KMS-11 (cell line): ENCODE data around the gene SLC34A1.

ENCODE experiments used
- H2AFZ ChIP-seq: fragments of 200-600 bp; sonication (generic); 2 replicates; pipeline ENCODE4 v1.6.1; 2016; ENCODE audit warnings: antibody characterized with exemption, mixed run types, low read depth
- H3K27ac ChIP-seq: fragments of 200-600 bp; sonication (generic); 2 replicates; pipeline ENCODE4 v1.6.1; 2016; ENCODE audit warnings: mild to moderate bottlenecking, mixed run types
- H3K27me3 ChIP-seq: fragments of 200-600 bp; sonication (generic); 2 replicates; pipeline ENCODE4 v1.6.1; 2017; ENCODE audit warnings: mild to moderate bottlenecking, low read depth, mixed run types, moderate library complexity; ENCODE audit not compliant: insufficient read depth
- H3K36me3 ChIP-seq: fragments of 200-600 bp; sonication (generic); 2 replicates; pipeline ENCODE4 v1.6.1; 2017; ENCODE audit warnings: mild to moderate bottlenecking, mixed run types; ENCODE audit not compliant: insufficient read depth
- H3K4me1 ChIP-seq: fragments of 200-600 bp; sonication (generic); 2 replicates; pipeline ENCODE4 v1.6.1; 2016; ENCODE audit warnings: mild to moderate bottlenecking, low read depth, mixed run types; ENCODE audit not compliant: poor library complexity, severe bottlenecking
- H3K4me2 ChIP-seq: fragments of 200-600 bp; sonication (generic); 2 replicates; pipeline ENCODE4 v1.7.0; 2016; ENCODE audit warnings: mild to moderate bottlenecking, mixed run types
- H3K4me3 ChIP-seq: fragments of 200-600 bp; sonication (generic); IDR thresholded peaks from 2 replicates; pipeline ENCODE4 v1.6.1; 2017; ENCODE audit warnings: low read depth, low read length, mixed read lengths; ENCODE audit not compliant: insufficient read depth
- H3K79me2 ChIP-seq: fragments of 200-600 bp; sonication (generic); 2 replicates; pipeline ENCODE4 v1.6.1; 2016; ENCODE audit warnings: low read depth, mixed run types; ENCODE audit not compliant: insufficient read depth
- H3K9ac ChIP-seq: fragments of 200-600 bp; sonication (generic); 2 replicates; pipeline ENCODE4 v1.6.1; 2016; ENCODE audit warnings: mild to moderate bottlenecking, mixed run types
- H4K20me1 ChIP-seq: fragments of 200-600 bp; sonication (generic); 2 replicates; pipeline ENCODE4 v1.6.1; 2016; ENCODE audit warnings: mild to moderate bottlenecking, mixed run types; ENCODE audit not compliant: insufficient read depth
- TF ChIP-seq, protein P1 (sequence below): fragments of 200-600 bp; sonication (generic); conservative IDR thresholded peaks from 2 replicates; pipeline ENCODE4 v1.6.1; 2017; ENCODE audit warnings: low read depth, mild to moderate bottlenecking, antibody characterized with exemption, low read length, moderate library complexity, mixed read lengths

Gene SLC34A1

GRCh38 chr5:177438468-177438867 is 54.2 kb downstream of the SLC34A1 start:
- H2AFZ ChIP-seq, result no peak overlapping the region
- no peak overlapping the region for H3K4me2 ChIP-seq
- H3K79me2 ChIP-seq, result no peaks in the 10 kb centered on the region
- no peaks in the 10 kb centered on the region for H3K36me3 ChIP-seq
- no peak overlapping the region for H3K9ac ChIP-seq
- H3K27ac ChIP-seq, result no peak overlapping the region
- no peaks in the 10 kb centered on the region for H4K20me1 ChIP-seq
- H3K4me1 ChIP-seq, result peaks cover under 1% of the 10 kb centered on the region
- H3K4me3 ChIP-seq, result no peak overlapping the region
- H3K27me3 ChIP-seq, result no peaks in the 10 kb centered on the region
- TF ChIP-seq, protein P1, sequence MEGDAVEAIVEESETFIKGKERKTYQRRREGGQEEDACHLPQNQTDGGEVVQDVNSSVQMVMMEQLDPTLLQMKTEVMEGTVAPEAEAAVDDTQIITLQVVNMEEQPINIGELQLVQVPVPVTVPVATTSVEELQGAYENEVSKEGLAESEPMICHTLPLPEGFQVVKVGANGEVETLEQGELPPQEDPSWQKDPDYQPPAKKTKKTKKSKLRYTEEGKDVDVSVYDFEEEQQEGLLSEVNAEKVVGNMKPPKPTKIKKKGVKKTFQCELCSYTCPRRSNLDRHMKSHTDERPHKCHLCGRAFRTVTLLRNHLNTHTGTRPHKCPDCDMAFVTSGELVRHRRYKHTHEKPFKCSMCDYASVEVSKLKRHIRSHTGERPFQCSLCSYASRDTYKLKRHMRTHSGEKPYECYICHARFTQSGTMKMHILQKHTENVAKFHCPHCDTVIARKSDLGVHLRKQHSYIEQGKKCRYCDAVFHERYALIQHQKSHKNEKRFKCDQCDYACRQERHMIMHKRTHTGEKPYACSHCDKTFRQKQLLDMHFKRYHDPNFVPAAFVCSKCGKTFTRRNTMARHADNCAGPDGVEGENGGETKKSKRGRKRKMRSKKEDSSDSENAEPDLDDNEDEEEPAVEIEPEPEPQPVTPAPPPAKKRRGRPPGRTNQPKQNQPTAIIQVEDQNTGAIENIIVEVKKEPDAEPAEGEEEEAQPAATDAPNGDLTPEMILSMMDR, result no peak

DNA sequence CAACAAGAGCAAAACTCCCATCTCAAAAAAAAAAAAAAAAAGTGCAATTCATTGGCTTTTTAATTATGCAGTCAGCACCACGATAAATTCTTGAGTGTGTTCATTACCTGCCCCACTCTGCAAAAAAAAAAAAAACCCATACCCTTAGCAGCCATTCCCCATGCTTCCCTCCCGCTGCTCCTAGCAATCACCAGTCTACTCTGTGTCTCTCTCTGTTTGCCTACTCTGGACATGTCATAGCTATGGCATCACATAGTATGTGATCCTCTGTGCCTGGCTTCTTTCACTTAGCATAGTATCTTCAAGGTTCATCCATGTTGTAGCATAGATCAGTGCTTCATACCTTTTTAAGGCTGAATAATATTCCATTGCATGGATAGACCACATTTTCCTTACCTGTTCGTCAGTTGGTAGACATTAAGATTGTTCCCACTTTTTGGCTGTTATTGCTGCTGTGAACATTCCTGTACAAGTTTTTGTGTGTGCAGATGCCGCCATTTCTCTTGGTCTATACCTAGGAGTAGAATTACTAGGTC is 55.4 kb downstream of the SLC34A1 start:
- TF ChIP-seq, protein P1, result no peak
- no peaks in the 10 kb centered on the region for H4K20me1 ChIP-seq
- no peak overlapping the region for H3K4me3 ChIP-seq
- no peaks in the 10 kb centered on the region for H3K79me2 ChIP-seq
- H3K9ac ChIP-seq, result no peak overlapping the region
- H3K27ac ChIP-seq, result no peak overlapping the region
- H3K4me1 ChIP-seq, result peaks cover 12% of the 10 kb centered on the region
- no peaks in the 10 kb centered on the region for H3K27me3 ChIP-seq
- H2AFZ ChIP-seq, result no peak overlapping the region
- H3K36me3 ChIP-seq, result no peaks in the 10 kb centered on the region
- no peak overlapping the region for H3K4me2 ChIP-seq

- no peaks in the 10 kb centered on the region for H3K36me3 ChIP-seq
- H4K20me1 ChIP-seq, result no peaks in the 10 kb centered on the region
- no peaks in the 10 kb centered on the region for H3K79me2 ChIP-seq
Measured at GRCh38 chr5:177440211-177440989, 56.2 kb downstream of the SLC34A1 start.

GRCh38 chr5:177440990-177441780 is 57.0 kb downstream of the SLC34A1 start:
- Histone ChIP-seq H3K27ac (no peak overlapping the region), H3K9ac (no peak overlapping the region), H3K79me2 (no peaks in the 10 kb centered on the region), H3K36me3 (no peaks in the 10 kb centered on the region), H3K4me3 (no peak overlapping the region), H3K4me1 (peaks cover 27% of the 10 kb centered on the region), H2AFZ (no peak overlapping the region), H3K4me2 (no peak overlapping the region), H3K27me3 (no peaks in the 10 kb centered on the region), H4K20me1 (no peaks in the 10 kb centered on the region)
- TF ChIP-seq, protein P1, result no peak

More at GRCh38 chr5:177440211-177440989, 56.2 kb downstream of the SLC34A1 start:
- TF ChIP-seq, protein P1, result no peak
- no peak overlapping the region for H2AFZ ChIP-seq
- no peak overlapping the region for H3K9ac ChIP-seq
- no peak overlapping the region for H3K27ac ChIP-seq
- peaks cover 20% of the 10 kb centered on the region for H3K4me1 ChIP-seq
- H3K4me2 ChIP-seq, result no peak overlapping the region
- no peak overlapping the region for H3K4me3 ChIP-seq
- H3K27me3 ChIP-seq, result no peaks in the 10 kb centered on the region
